IMR-90 (cell line): ENCODE results near the gene ZNF443. TPM values are rescaled to one million over a fixed set of nuclear protein-coding genes. Genes with fewer than 3 reads are reported as not detected.

Experiments used
- ATAC-seq: fragments of 200-7000 bp; cut with Tn5 transposase; 2 replicates; pipeline ENCODE4 v1.9.1; 2020; ENCODE audit warnings: low read depth, mild to moderate bottlenecking, moderate library complexity
- BruUV-seq: library from RNA; stranded (reverse); fragments of 400-500 nt; replicated peaks from 2 replicates; lab custom pipeline; 2021; lab: Mats Ljungman, UMichigan
- CTCF ChIA-PET: fragments of 300-600 bp; formaldehyde crosslinking; extraction: SDS; loops from one replicate; lab custom pipeline; 2021; ENCODE audit warnings: antibody characterized with exemption; lab: Yijun Ruan, JAX
- POLR2A ChIA-PET: fragments of 300-600 bp; sonication (Branson Sonifier 250); formaldehyde crosslinking; loops from one replicate; lab custom pipeline; 2022; ENCODE audit warnings: antibody characterized with exemption; ENCODE audit not compliant: unreplicated experiment; lab: Charles Lee
- DNase-seq: peaks from one replicate; pipeline ENCODE4 v3.0.0; 2013
- H2AFZ ChIP-seq: replicated peaks from 2 replicates; pipeline ENCODE3; 2013; ENCODE audit warnings: low read length, mild to moderate bottlenecking; ENCODE audit not compliant: poor library complexity
- H2AK5ac ChIP-seq: 2 replicates; pipeline ENCODE4 v1.6.1; 2013; ENCODE audit warnings: low read depth, low read length, inconsistent platforms
- H2AK9ac ChIP-seq: replicated peaks from 2 replicates; pipeline ENCODE3; 2013; ENCODE audit warnings: mild to moderate bottlenecking, low read depth, low read length, moderate library complexity; ENCODE audit not compliant: poor library complexity
- H2BK120ac ChIP-seq: 2 replicates; pipeline ENCODE4 v1.6.1; 2013; ENCODE audit warnings: low read depth, low read length, inconsistent platforms
- H2BK15ac ChIP-seq: 3 replicates; pipeline ENCODE4 v1.6.1; 2013; ENCODE audit warnings: low read depth, low read length, inconsistent platforms
- H2BK20ac ChIP-seq: 2 replicates; pipeline ENCODE4 v1.6.1; 2013; ENCODE audit warnings: low read depth, mild to moderate bottlenecking, inconsistent platforms, low read length, moderate library complexity
- H2BK5ac ChIP-seq: 2 replicates; pipeline ENCODE4 v1.6.1; 2013; ENCODE audit warnings: mild to moderate bottlenecking, low read depth, low read length, inconsistent platforms; ENCODE audit not compliant: poor library complexity, severe bottlenecking
- H3K14ac ChIP-seq: replicated peaks from 2 replicates; pipeline ENCODE4 v1.6.1; 2013; ENCODE audit warnings: low read depth, low read length, inconsistent platforms
- H3K18ac ChIP-seq: 2 replicates; pipeline ENCODE4 v1.6.1; 2013; ENCODE audit warnings: low read depth, low read length, control low read depth
- H3K23ac ChIP-seq: 2 replicates; pipeline ENCODE4 v1.6.1; 2013; ENCODE audit warnings: low read depth, low read length, inconsistent platforms
- H3K27ac ChIP-seq: 2 replicates; pipeline ENCODE4 v1.5.1; 2013; ENCODE audit warnings: mild to moderate bottlenecking, control low read depth, low read length; ENCODE audit not compliant: insufficient read depth
- H3K27me3 ChIP-seq: 2 replicates; pipeline ENCODE4 v1.6.1; 2013; ENCODE audit warnings: low read length; ENCODE audit not compliant: control insufficient read depth, insufficient read depth
- H3K36me3 ChIP-seq: 2 replicates; pipeline ENCODE4 v1.6.1; 2013; ENCODE audit warnings: low read length, mixed read lengths; ENCODE audit not compliant: control insufficient read depth, insufficient read depth
- H3K4ac ChIP-seq: 2 replicates; pipeline ENCODE4 v1.6.1; 2013; ENCODE audit warnings: low read depth, low read length, inconsistent platforms
- H3K4me1 ChIP-seq: 2 replicates; pipeline ENCODE4 v1.6.1; 2013; ENCODE audit warnings: low read length, mixed read lengths; ENCODE audit not compliant: control insufficient read depth, insufficient read depth
- H3K4me2 ChIP-seq: 2 replicates; pipeline ENCODE4 v1.6.1; 2013; ENCODE audit warnings: low read depth, mild to moderate bottlenecking, control low read depth, low read length, moderate library complexity
- H3K4me3 ChIP-seq: 2 replicates; pipeline ENCODE4 v1.5.1; 2013; ENCODE audit warnings: low read depth, mild to moderate bottlenecking, control low read depth, low read length, moderate library complexity; ENCODE audit not compliant: insufficient read depth
- H3K56ac ChIP-seq: 2 replicates; pipeline ENCODE4 v1.6.1; 2013; ENCODE audit warnings: low read length, inconsistent platforms; ENCODE audit not compliant: insufficient read depth; ENCODE audit errors: extremely low read depth
- H3K79me1 ChIP-seq, 2 experiments: 2 replicates each; pipeline ENCODE4 v1.6.1; 2013; ENCODE audit warnings: low read length in 2 of 2, inconsistent platforms in 1 of 2, low read depth in 1 of 2
- H3K9ac ChIP-seq: 2 replicates; pipeline ENCODE4 v1.6.1; 2013; ENCODE audit warnings: low read depth, low read length, control low read depth
- H3K9me1 ChIP-seq: 2 replicates; pipeline ENCODE4 v1.6.1; 2013; ENCODE audit warnings: low read length, inconsistent platforms; ENCODE audit not compliant: insufficient read depth
- H3K9me3 ChIP-seq: 2 replicates; pipeline ENCODE4 v1.6.1; 2013; ENCODE audit warnings: low read length; ENCODE audit not compliant: control insufficient read depth, insufficient read depth
- H4K20me1 ChIP-seq: 2 replicates; pipeline ENCODE4 v1.6.1; 2013; ENCODE audit warnings: low read length, inconsistent platforms; ENCODE audit not compliant: insufficient read depth
- H4K5ac ChIP-seq: 2 replicates; pipeline ENCODE4 v1.6.1; 2013; ENCODE audit warnings: mild to moderate bottlenecking, low read depth, low read length, control low read depth
- H4K8ac ChIP-seq, 2 experiments: 2 replicates each; pipeline ENCODE4 v1.6.1; 2013; ENCODE audit warnings: low read depth in 2 of 2, low read length in 2 of 2, control low read depth in 1 of 2, inconsistent platforms in 1 of 2
- H4K91ac ChIP-seq: 2 replicates; pipeline ENCODE4 v1.6.1; 2013; ENCODE audit warnings: low read depth, low read length, inconsistent platforms; ENCODE audit not compliant: insufficient read depth
- CHD1 ChIP-seq: IDR thresholded peaks from 2 replicates; pipeline ENCODE4 v1.6.1; 2012; ENCODE audit warnings: low read depth, low read length, improper control_type of control experiment
- FOS ChIP-seq: fragments of 150-350 bp; IDR thresholded peaks from 2 replicates; pipeline ENCODE4 v1.6.1; 2016; ENCODE audit warnings: low read depth, low read length
- MAFK ChIP-seq: IDR thresholded peaks from 2 replicates; pipeline ENCODE4 v1.6.1; 2012; ENCODE audit warnings: low read depth, low read length, improper control_type of control experiment
- POLR2A ChIP-seq: IDR thresholded peaks from 2 replicates; pipeline ENCODE4 v1.6.1; 2012; ENCODE audit warnings: mild to moderate bottlenecking, low read depth, low read length
- RCOR1 ChIP-seq: IDR thresholded peaks from 2 replicates; pipeline ENCODE4 v1.6.1; 2012; ENCODE audit warnings: mild to moderate bottlenecking, low read length, improper control_type of control experiment; ENCODE audit not compliant: insufficient replicate concordance
- SMC3 ChIP-seq: fragments of 150-350 bp; IDR thresholded peaks from 2 replicates; pipeline ENCODE4 v1.6.1; 2016; ENCODE audit warnings: low read depth, mild to moderate bottlenecking, antibody characterized with exemption, low read length, moderate library complexity
- USF2 ChIP-seq: fragments of 150-350 bp; IDR thresholded peaks from 2 replicates; pipeline ENCODE4 v1.6.1; 2017; ENCODE audit warnings: mild to moderate bottlenecking, antibody characterized with exemption, low read length, low read depth
- WGBS, 2 experiments: methylation state at CpG; one replicate each; pipeline versions ENCODE4 v1.1.5 to v1.1.7; 2013; ENCODE audit warnings: missing lambda C conversion rate in 2 of 2; ENCODE audit not compliant: insufficient read length in 1 of 2; ENCODE audit errors: extremely low coverage in 2 of 2; 5-methylcytosine and 5-hydroxymethylcytosine counted together
- dilution Hi-C: fragments of 300-500 bp; cut with HindIII; formaldehyde crosslinking; loops from one replicate; pipeline ENCODE4 v1.14.3; 2018; ENCODE audit warnings: low sequenced_read_pairs; ENCODE audit not compliant: unreplicated experiment
- in situ Hi-C: fragments of 300-500 bp; cut with MboI; formaldehyde crosslinking; loops from 3 replicates; pipeline ENCODE4 v1.14.3; 2019; ENCODE audit warnings: low sequenced_read_pairs, inconsistent platforms, mixed read lengths
- intact Hi-C: fragments of 100-400 bp; cut with micrococcal nuclease; formaldehyde crosslinking; loops from 2 replicates; pipeline ENCODE4 v1.10.0; 2022
- polyA plus RNA-seq, 3 experiments: library from polyadenylated mRNA; depleted of rRNA; stranded (reverse); fragments of >200 nt; gene quantifications; 2 replicates each; pipeline ENCODE4 v1.2.3, GENCODE V29; 2012; ENCODE audit warnings: low replicate concordance in 1 of 3
- total RNA-seq: library from RNA; depleted of rRNA; stranded (reverse); fragments of >200 nt; gene quantifications from 2 replicates; pipeline ENCODE4 v1.2.3, GENCODE V29; 2012
- TF ChIP-seq, protein P1 (sequence below): conservative IDR thresholded peaks from 2 replicates; pipeline ENCODE4 v1.5.1; 2012; ENCODE audit warnings: mild to moderate bottlenecking, low read depth, low read length, improper control_type of control experiment

The ZNF443 gene
- total and polyA plus RNA-seq, 2 of the 4 experiments (the other 2 are of a cell fraction): 0.79 to 3.2 TPM

- BruUV-seq: no TSS peak
- Histone ChIP-seq H3K4me2 (no peak overlapping the region), H4K5ac (no peak overlapping the region), H3K4ac (no peak overlapping the region), H3K9ac (no peak overlapping the region), H4K20me1 (no peaks in the 10 kb centered on the region), H2AK5ac (no peak overlapping the region), H2BK5ac (no peak overlapping the region), H3K9me3 (peaks cover 30% of the 10 kb centered on the region), H3K9me1 (no peaks in the 10 kb centered on the region), H3K23ac (no peak overlapping the region), H2BK20ac (no peak overlapping the region), H4K91ac (no peak overlapping the region), H3K27me3 (no peaks in the 10 kb centered on the region), H3K56ac (no peak overlapping the region), H4K8ac (no peak overlapping the region), H3K14ac (no peak overlapping the region), H3K79me1 (no peaks in the 10 kb centered on the region), H3K27ac (no peak overlapping the region), H3K4me3 (no peak overlapping the region), H2AK9ac (no peak overlapping the region), H2BK15ac (no peak overlapping the region), H3K36me3 (no peaks in the 10 kb centered on the region; the same call in 1 of the 2 replicates), H2AFZ (no peak overlapping the region), H3K18ac (no peak overlapping the region), H2BK120ac (no peak overlapping the region), H3K4me1 (no peaks in the 10 kb centered on the region)
- dilution Hi-C loops: no loop called here
- ATAC-seq (no peak), DNase-seq (no peak)
- ChIA-PET POLR2A (no interaction called here), CTCF (no interaction called here)
- WGBS, 2 experiments: no CpG with 5 or more reads among the region's 5 CpGs
- TF ChIP-seq MAFK (no peak), FOS (no peak), POLR2A (no peak), USF2 (no peak), CHD1 (no peak), SMC3 (no peak), RCOR1 (no peak)
- TF ChIP-seq, protein P1, sequence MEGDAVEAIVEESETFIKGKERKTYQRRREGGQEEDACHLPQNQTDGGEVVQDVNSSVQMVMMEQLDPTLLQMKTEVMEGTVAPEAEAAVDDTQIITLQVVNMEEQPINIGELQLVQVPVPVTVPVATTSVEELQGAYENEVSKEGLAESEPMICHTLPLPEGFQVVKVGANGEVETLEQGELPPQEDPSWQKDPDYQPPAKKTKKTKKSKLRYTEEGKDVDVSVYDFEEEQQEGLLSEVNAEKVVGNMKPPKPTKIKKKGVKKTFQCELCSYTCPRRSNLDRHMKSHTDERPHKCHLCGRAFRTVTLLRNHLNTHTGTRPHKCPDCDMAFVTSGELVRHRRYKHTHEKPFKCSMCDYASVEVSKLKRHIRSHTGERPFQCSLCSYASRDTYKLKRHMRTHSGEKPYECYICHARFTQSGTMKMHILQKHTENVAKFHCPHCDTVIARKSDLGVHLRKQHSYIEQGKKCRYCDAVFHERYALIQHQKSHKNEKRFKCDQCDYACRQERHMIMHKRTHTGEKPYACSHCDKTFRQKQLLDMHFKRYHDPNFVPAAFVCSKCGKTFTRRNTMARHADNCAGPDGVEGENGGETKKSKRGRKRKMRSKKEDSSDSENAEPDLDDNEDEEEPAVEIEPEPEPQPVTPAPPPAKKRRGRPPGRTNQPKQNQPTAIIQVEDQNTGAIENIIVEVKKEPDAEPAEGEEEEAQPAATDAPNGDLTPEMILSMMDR: no peak
- in situ Hi-C loops: no loop called here
- intact Hi-C loops: no loop called here
Observed at GRCh38 chr19:12379732-12380443, 60.9 kb downstream of the ZNF443 start.
